Measurements from ENCODE around the gene TLN1. TPM values are rescaled to one million over a fixed set of nuclear protein-coding genes. Genes with fewer than 3 reads are reported as not detected.

Gene TLN1
- polyA plus RNA-seq, 1 experiment, result 165 TPM

DNA sequence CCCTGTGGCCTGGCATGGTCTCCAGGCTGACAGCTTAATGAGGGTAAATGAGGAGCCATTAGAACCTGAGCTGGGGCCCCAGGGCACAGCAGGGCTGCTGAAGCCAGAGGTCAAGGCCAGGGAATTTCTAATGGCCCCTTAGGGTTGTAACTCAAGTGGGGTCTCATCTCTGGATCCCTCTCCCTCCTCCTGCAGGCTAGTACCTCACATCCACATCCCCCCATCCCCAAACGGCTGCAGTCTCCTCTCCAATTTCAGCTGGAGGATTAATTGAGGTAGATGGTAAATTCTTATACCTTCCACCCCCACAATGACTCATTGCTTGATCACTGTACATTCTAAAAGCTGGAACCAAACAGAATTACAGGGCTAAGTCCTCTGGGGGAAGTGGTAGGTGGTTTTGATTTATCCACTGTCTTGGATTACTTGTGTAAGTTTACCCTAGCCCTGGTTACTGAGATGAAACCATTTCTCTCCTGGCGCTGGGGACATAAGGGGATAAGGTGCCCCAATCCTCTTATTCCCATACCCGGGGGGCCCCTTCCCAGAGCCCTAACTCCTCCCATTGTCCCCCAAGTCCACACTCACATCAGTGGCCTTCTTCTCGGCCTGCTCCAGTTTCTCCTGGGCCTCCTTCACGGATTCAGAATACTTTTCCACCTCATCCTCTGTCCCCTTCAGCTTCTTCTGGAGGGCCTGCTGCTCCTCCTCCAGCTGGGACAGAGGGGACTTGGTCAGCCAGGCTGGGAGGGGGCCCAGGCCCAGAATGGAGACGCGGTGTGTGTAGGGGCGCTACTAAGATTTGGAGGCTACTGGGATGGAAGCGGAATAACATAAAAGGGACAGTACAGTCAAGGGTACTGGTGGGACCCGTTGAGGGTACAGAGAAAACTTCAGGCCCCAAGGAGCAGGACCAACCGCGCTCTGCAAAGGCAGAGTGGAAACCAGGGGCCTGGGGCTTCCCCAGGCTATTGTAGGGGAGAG is 43.1 kb downstream of the TLN1 start:
- CTCF ChIA-PET, result interaction anchor here (2.1 to 6.4 kb wide), 2 partner anchors 8 to 28 kb away, joined by 7 to 43 read pairs; no protein-coding TSS in a partner anchor
- POLR2A ChIA-PET, result interaction anchor here (0.6 to 9.1 kb wide), 17 partner anchors 7 to 339 kb away, joined by 3 to 101 read pairs (median 8); partner anchors contain the start of genes ARHGEF39, CCDC107, CREB3 and RMRP
- TF ChIP-seq, protein P1, sequence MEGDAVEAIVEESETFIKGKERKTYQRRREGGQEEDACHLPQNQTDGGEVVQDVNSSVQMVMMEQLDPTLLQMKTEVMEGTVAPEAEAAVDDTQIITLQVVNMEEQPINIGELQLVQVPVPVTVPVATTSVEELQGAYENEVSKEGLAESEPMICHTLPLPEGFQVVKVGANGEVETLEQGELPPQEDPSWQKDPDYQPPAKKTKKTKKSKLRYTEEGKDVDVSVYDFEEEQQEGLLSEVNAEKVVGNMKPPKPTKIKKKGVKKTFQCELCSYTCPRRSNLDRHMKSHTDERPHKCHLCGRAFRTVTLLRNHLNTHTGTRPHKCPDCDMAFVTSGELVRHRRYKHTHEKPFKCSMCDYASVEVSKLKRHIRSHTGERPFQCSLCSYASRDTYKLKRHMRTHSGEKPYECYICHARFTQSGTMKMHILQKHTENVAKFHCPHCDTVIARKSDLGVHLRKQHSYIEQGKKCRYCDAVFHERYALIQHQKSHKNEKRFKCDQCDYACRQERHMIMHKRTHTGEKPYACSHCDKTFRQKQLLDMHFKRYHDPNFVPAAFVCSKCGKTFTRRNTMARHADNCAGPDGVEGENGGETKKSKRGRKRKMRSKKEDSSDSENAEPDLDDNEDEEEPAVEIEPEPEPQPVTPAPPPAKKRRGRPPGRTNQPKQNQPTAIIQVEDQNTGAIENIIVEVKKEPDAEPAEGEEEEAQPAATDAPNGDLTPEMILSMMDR (IDR thresholded peaks at IDR 0.05; ENCODE audit: low read depth, low read length), result no peak
- Histone ChIP-seq H3K27ac (ENCODE audit: low read depth, low read length) (peak overlapping the region; percentile 92), H3K9me3 (ENCODE audit: control insufficient read depth, insufficient read depth, low read length) (no peaks in the 10 kb centered on the region; the same call in 1 of the 2 replicates), H3K27me3 (ENCODE audit: control insufficient read depth, insufficient read depth, low read length) (no peaks in the 10 kb centered on the region), H3K4me3 (ENCODE audit: low read depth, low read length) (peak overlapping the region; percentile 98)
- no peak for DNase-seq (ENCODE audit: low read depth, low spot score)

DNA sequence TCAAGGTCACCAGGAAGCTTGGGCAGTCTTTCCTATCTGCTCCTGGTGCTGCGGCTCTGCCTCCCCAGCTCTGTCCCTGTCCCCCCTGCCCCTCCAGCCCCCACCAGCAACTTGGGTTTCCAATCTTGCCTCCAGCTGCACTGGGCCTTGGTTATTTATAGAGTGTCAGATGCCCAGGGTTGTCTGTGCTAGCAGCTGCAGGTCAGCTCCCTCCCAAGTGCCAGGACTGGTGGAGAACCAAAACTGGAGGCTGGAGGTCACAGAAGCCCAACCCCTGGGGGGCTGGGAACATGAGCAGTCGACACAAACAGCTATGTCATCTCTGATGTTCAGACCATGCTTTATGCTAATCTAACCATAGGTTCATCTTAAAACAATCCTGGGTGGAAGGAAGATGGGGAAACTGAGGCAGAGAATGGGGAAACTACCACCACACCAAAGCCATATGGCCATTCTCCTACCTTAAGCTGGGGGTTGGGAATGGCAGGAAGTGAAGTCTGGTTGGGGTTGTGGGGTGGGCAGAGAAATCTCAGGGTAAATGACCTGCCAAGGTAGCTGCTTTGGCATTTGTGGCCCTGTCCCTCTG is 43.9 kb downstream of the TLN1 start:
- Histone ChIP-seq H3K27ac (ENCODE audit: low read depth, low read length) (peak overlapping the region; percentile 41), H3K27me3 (ENCODE audit: control insufficient read depth, insufficient read depth, low read length) (no peaks in the 10 kb centered on the region), H3K9me3 (ENCODE audit: control insufficient read depth, insufficient read depth, low read length) (no peaks in the 10 kb centered on the region; the same call in 1 of the 2 replicates), H3K4me3 (ENCODE audit: low read depth, low read length) (peak overlapping the region; percentile 98)
- no peak for DNase-seq (ENCODE audit: low read depth, low spot score)
- TF ChIP-seq, protein P1 (IDR thresholded peaks at IDR 0.05; ENCODE audit: low read depth, low read length), result no peak
- POLR2A ChIA-PET, result interaction anchor here (0.6 to 9.1 kb wide), 11 partner anchors 8 to 172 kb away, joined by 3 to 101 read pairs (median 15); partner anchors contain the start of genes ARHGEF39, CCDC107, CREB3 and RMRP
- CTCF ChIA-PET, result interaction anchor here (2.1 to 6.4 kb wide), 2 partner anchors 9 to 27 kb away, joined by 7 to 43 read pairs; no protein-coding TSS in a partner anchor

- DNase-seq (ENCODE audit: low read depth, low spot score), result no peak
- Histone ChIP-seq H3K9me3 (ENCODE audit: control insufficient read depth, insufficient read depth, low read length) (no peaks in the 10 kb centered on the region; the same call in 1 of the 2 replicates), H3K4me3 (ENCODE audit: low read depth, low read length) (peak overlapping the region; percentile 98), H3K27ac (ENCODE audit: low read depth, low read length) (peak overlapping the region; percentile 24), H3K27me3 (ENCODE audit: control insufficient read depth, insufficient read depth, low read length) (no peaks in the 10 kb centered on the region)
- ChIA-PET POLR2A (interaction anchor here (1.2 to 9.1 kb wide), 9 partner anchors 7 to 44 kb away, joined by 3 to 101 read pairs (median 15); partner anchors contain the start of genes ARHGEF39, CCDC107, CREB3 and RMRP), CTCF (interaction anchor here (1.2 to 6.4 kb wide), 3 partner anchors 9 to 48 kb away, joined by 3 to 43 read pairs (median 7); no protein-coding TSS in a partner anchor)
- TF ChIP-seq, protein P1 (IDR thresholded peaks at IDR 0.05; ENCODE audit: low read depth, low read length), result no peak
These were observed 44.7 kb downstream of the TLN1 start for GRCh38 chr9:35687306-35687705.

DNA sequence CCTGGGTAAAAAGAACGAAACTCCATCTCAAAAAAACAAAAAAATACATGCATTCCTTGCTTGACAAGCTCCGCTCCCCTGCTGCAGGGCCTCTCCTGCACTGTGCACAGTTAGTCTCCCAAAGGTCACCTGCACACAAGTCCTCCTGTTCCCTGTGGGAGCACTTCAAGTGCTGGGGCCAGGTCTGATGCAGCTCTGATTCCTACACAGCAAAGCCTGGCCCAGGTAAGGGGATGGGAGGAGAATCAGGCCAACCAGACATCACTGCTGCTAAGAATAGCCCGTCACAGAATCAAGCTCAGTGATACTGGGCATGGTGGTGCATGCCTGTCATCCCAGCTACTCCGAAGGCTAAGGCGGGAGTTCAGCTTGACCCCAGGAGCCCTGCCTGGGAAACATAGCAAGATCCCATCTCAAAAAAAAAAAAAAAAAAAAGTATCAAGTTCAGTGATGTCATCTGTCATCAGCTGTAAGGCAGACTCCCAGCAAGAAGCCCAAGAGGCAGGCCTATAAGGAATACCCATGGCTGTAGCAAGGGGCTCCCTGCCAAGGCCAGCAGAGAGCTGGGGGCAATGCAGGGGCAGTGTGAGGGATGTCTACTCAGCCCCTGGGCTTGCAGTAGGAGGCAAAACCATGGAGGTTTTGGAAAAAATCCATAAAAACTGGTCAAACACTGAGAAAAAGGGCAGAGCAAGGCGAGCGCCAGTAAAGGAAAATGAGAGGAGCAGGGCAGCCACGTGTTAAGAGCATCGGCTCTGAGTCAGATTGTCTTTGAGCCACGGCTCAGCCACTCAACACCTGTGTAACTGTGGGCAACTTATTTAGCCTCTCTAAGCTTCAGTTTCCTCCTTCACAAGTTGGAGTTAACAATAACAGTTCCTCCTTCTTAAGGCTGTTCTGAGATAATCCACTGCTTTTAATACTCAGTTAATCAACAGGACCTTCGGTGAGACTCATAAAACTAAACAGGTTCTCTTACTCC is 45.5 kb downstream of the TLN1 start:
- no peaks in the 10 kb centered on the region; the same call in 1 of the 2 replicates for H3K9me3 ChIP-seq (ENCODE audit: control insufficient read depth, insufficient read depth, low read length)
- no peaks in the 10 kb centered on the region for H3K27me3 ChIP-seq (ENCODE audit: control insufficient read depth, insufficient read depth, low read length)
- POLR2A ChIA-PET, result interaction anchor here (0.5 to 9.1 kb wide), 9 partner anchors 9 to 55 kb away, joined by 3 to 101 read pairs (median 8); partner anchors contain the start of genes ARHGEF39, CA9, CCDC107 and CREB3
- TF ChIP-seq, protein P1 (IDR thresholded peaks at IDR 0.05; ENCODE audit: low read depth, low read length), result no peak
- no peak for DNase-seq (ENCODE audit: low read depth, low spot score)
- peak overlapping the region; percentile 98 for H3K4me3 ChIP-seq (ENCODE audit: low read depth, low read length)
- CTCF ChIA-PET, result interaction anchor here (0.9 to 6.4 kb wide), 4 partner anchors 10 to 49 kb away, joined by 3 to 43 read pairs (median 4); no protein-coding TSS in a partner anchor
- H3K27ac ChIP-seq (ENCODE audit: low read depth, low read length), result peak overlapping the region; percentile 31

Data from AG04450 (cell line).